Astrocyte of the cerebellum (primary cell): ENCODE data around the gene RAPGEF4.

Experiments used
- DNase-seq: peaks from one replicate; pipeline ENCODE4 v3.0.0-alpha.2; 2011; ENCODE audit warnings: low read depth
- H3K4me3 ChIP-seq: 2 replicates; pipeline ENCODE4 v1.5.1; 2011; ENCODE audit warnings: mild to moderate bottlenecking, low read depth, low read length, moderate library complexity
- in situ Hi-C: cut with HindIII; loops from 2 replicates; pipeline ENCODE4 v1.10.0; 2017; ENCODE audit warnings: low sequenced_read_pairs
- TF ChIP-seq, protein P1 (sequence below): IDR thresholded peaks from 2 replicates; pipeline ENCODE4 v1.5.1; 2012; ENCODE audit warnings: low read length, low read depth, moderate library complexity, mild to moderate bottlenecking; ENCODE audit errors: missing control alignments

The RAPGEF4 gene

DNA sequence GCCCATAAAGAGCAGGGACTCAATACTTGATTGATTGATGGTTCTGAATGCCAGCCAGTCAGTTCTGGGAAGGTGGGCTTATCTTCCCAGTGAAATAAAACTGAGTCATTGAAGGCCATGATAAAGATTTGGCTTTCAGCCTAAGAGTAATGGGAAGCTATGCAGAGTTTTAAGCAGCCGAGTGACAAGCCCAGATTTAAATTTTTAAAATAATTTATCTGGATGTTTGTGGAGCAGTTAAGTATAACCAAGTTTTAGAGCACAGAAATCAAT is 122.8 kb downstream of the RAPGEF4 start:
- in situ Hi-C loops, result no loop called here
- no peak overlapping the region for H3K4me3 ChIP-seq
- TF ChIP-seq, protein P1, sequence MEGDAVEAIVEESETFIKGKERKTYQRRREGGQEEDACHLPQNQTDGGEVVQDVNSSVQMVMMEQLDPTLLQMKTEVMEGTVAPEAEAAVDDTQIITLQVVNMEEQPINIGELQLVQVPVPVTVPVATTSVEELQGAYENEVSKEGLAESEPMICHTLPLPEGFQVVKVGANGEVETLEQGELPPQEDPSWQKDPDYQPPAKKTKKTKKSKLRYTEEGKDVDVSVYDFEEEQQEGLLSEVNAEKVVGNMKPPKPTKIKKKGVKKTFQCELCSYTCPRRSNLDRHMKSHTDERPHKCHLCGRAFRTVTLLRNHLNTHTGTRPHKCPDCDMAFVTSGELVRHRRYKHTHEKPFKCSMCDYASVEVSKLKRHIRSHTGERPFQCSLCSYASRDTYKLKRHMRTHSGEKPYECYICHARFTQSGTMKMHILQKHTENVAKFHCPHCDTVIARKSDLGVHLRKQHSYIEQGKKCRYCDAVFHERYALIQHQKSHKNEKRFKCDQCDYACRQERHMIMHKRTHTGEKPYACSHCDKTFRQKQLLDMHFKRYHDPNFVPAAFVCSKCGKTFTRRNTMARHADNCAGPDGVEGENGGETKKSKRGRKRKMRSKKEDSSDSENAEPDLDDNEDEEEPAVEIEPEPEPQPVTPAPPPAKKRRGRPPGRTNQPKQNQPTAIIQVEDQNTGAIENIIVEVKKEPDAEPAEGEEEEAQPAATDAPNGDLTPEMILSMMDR, result no peak
- DNase-seq, result no peak

DNA sequence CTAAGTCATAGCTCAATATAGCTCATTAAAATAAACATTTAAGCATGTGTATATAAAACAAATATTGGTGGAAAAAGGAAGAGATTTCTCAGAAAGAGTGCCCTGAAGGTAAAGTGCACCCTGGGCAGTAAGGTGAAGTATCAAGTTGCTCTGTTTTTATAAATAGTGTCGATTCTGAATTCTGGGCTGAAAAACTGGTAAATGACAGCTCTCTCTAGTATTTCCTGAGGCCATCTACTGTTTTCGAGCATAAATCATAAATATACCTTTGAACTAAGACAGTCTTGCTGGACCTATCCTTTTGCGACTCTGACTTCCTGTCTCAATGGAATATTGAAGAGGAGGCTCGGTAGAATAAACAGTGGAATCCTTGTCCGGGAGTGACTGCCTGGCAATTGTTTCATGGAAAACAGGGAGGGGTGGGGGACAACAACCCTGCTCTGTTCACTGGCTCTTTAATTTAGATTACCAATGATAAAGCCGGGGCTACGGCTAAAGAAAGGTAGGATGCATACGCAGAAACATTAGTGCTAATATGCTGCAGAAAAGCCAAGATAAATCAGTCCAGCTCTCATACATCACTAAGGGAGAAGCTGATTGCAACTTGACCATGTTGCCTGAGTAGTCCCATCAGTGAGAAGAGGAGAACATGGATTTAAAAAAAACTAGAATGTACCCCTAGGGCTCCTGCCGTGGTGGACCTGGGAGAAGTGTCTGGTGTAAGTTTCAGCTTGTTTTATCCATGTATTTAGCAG is 124.1 kb downstream of the RAPGEF4 start:
- H3K4me3 ChIP-seq, result no peak overlapping the region
- no peak for DNase-seq
- TF ChIP-seq, protein P1, result no peak
- in situ Hi-C loops, result no loop called here

DNA sequence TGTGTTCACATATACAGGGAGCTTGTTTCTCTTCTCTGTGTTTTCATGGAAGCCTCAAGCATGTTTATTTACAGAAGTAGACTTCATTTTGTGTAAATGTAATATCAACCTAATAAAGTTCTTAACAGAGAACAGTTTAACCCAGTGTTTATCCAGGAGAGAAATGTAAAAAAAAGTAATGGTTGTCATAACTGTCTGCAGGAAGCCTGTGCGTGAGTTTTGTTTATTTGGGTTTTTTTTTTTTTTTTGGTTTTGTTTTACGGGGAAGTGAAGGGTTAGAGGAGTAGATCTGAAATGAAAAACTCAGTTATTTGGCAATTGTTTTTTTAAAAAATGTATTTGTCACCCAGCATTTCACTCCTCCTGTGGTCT is 124.7 kb downstream of the RAPGEF4 start:
- H3K4me3 ChIP-seq, result no peak overlapping the region
- TF ChIP-seq, protein P1, result no peak
- in situ Hi-C loops, result no loop called here
- no peak for DNase-seq

DNA sequence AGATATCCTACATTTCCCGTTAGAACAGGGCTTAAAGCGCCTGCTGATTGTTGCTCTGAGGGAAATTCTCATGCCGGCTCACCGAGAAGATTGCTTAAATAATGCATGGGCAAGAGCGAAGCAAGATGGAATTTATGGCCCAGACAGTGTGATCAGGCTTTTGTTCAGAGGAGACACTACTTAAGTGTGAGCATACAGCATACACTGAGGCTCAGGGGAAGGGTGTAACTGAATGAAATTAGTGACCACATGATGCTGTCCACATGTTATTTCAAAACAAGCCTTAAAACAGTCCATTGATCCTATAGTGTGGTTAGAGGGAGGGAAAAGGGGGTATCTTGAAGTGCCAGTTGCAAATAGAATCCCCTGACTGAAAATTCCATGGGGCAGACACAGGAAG is 125.5 kb downstream of the RAPGEF4 start:
- TF ChIP-seq, protein P1, result no peak
- in situ Hi-C loops, result no loop called here
- H3K4me3 ChIP-seq, result no peak overlapping the region
- DNase-seq, result no peak

DNA sequence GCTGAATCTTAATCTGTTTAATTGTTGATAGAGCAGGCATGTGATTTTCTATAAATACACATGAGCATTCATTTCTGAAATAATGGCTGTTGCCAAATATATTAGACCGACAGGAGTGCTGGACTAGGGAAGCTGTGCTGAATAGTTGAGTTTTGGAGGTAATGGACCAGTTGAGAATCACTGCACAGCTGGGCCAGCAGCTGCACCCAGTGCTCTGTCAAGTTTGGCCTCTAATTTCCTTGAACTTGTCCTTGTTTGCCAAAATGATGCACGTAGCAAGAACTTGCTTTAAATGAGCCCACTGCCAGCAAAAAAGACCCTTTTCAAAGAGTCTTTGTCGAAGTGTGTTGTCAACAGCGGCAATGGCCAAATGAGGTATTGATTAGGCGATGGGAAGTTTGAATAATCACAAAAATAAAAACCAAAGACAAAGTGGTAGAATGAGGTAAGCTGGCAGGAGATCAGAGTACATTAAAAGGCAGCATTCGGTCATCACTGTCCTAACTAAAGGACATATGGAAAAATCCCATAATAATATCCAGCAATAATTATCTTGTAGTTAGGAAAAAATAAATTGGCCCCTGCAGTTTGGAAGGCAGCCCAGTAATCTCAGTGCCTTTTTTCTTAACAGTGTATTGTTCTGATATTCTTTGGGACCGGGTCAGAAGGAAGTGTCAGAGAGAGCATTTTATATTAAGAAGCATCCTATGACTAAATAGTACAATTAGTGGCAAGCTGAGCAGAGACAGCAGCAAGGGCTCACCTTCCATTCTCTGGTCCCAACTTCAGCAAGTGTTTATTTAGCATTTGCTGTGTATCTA is 126.2 kb downstream of the RAPGEF4 start:
- no peak overlapping the region for H3K4me3 ChIP-seq
- TF ChIP-seq, protein P1, result no peak
- in situ Hi-C loops, result no loop called here
- DNase-seq, result no peak

DNA sequence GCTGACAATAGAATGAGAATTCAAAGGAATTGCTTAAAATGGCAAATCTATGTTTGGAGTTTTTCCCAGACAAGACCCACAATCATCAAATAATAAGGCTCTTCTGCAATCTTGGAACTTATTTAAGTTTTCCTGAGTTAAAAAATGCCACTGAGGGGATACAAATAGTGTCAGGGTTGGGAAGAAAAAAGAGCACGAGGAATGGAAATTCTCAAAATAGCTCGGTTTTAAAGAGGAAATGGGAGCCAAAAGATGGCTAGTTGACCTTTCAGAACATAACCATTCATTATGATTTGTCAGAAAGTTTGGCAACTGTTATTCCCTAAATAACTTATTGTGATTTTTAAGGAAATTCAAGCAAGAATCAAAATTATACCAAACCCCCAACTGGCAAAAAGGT is 127.7 kb downstream of the RAPGEF4 start:
- in situ Hi-C loops, result no loop called here
- no peak for DNase-seq
- TF ChIP-seq, protein P1, result no peak

More for the DNA sequence above, 127.7 kb downstream of the RAPGEF4 start:
- H3K4me3 ChIP-seq, result no peak overlapping the region
